B cell (primary cell): ENCODE results near the gene ZNF716. TPM values are rescaled to one million over a fixed set of nuclear protein-coding genes. Genes with fewer than 3 reads are reported as not detected.

Source experiments
- ATAC-seq: fragments of 200-7000 bp; cut with Tn5 transposase; one replicate; pipeline ENCODE4 v1.10.0; 2021; ENCODE audit warnings: low read depth, mild to moderate bottlenecking, moderate number of reproducible peaks, moderate library complexity
- CTCF ChIA-PET: fragments of 350-600 bp; sonication (Branson Sonifier 250); formaldehyde crosslinking; loops from one replicate; lab custom pipeline; 2021; ENCODE audit warnings: antibody characterized with exemption, inconsistent platforms; lab: Charles Lee
- POLR2A ChIA-PET: fragments of 350-600 bp; sonication (Branson Sonifier 250); formaldehyde crosslinking; loops from one replicate; lab custom pipeline; 2021; ENCODE audit warnings: antibody characterized with exemption; lab: Charles Lee
- DNase-seq: peaks from one replicate; pipeline ENCODE4 v3.0.0; 2013
- H2AFZ ChIP-seq: 2 replicates; pipeline ENCODE4 v1.6.1; 2012; ENCODE audit warnings: mild to moderate bottlenecking, low read depth, low read length; ENCODE audit not compliant: insufficient read depth, poor library complexity, severe bottlenecking
- H3K27ac ChIP-seq, 2 donors: 1 replicate in 1 of 2; 2 replicates in 1 of 2; pipeline ENCODE4 v1.5.1; 2012 to 2013; ENCODE audit warnings: low read length in 2 of 2, mild to moderate bottlenecking in 2 of 2, moderate library complexity in 1 of 2
- H3K27me3 ChIP-seq, 4 experiments: fragments of 200-600 bp in 1 of 4; sonication (generic) in 1 of 4; replicated peaks in 1 of 4; 1 replicate in 2 of 4; 2 replicates in 2 of 4; pipeline versions ENCODE4 v1.6.1 to v1.7.0; 2013 to 2016; ENCODE audit warnings: low read length in 3 of 4, mild to moderate bottlenecking in 2 of 4, mixed read lengths in 1 of 4, moderate library complexity in 1 of 4; ENCODE audit not compliant: insufficient read depth in 4 of 4, control insufficient read depth in 3 of 4; ENCODE audit errors: control extremely low read depth in 1 of 4
- H3K36me3 ChIP-seq, 2 experiments: replicated peaks in 1 of 2; 1 replicate in 1 of 2; 2 replicates in 1 of 2; pipeline versions ENCODE4 v1.6.1 to v1.7.1; 2013; ENCODE audit warnings: low read length in 1 of 2; ENCODE audit not compliant: insufficient read depth in 2 of 2, control insufficient read depth in 1 of 2; ENCODE audit errors: control extremely low read depth in 1 of 2, extremely low read depth in 1 of 2
- H3K4me1 ChIP-seq, 2 donors: fragments of 200-600 bp in 1 of 2; sonication (generic) in 1 of 2; 1 replicate in 1 of 2; 2 replicates in 1 of 2; pipeline versions ENCODE4 v1.5.1 to v1.6.1; 2013 to 2017; ENCODE audit warnings: low read length in 2 of 2; ENCODE audit not compliant: control insufficient read depth in 2 of 2, insufficient read depth in 2 of 2
- H3K4me2 ChIP-seq: replicated peaks from 2 replicates; pipeline ENCODE3; 2012; ENCODE audit warnings: mild to moderate bottlenecking, low read depth, low read length; ENCODE audit not compliant: poor library complexity, severe bottlenecking
- H3K4me3 ChIP-seq, 5 experiments: fragments of 200-600 bp in 1 of 5; sonication (generic) in 1 of 5; 1 replicate in 3 of 5; 2 replicates in 2 of 5; pipeline versions ENCODE4 v1.5.1 to v1.7.0; 2011 to 2016; ENCODE audit warnings: low read length in 4 of 5, mild to moderate bottlenecking in 4 of 5, low read depth in 2 of 5, control low read depth in 1 of 5, moderate library complexity in 1 of 5; ENCODE audit not compliant: insufficient read depth in 1 of 5; ENCODE audit errors: control extremely low read depth in 1 of 5, extremely low read depth in 1 of 5
- H3K79me2 ChIP-seq: fragments of 200-600 bp; sonication (generic); one replicate; pipeline ENCODE4 v1.6.0; 2016; ENCODE audit warnings: low read length; ENCODE audit not compliant: control insufficient read depth, insufficient read depth
- H3K9ac ChIP-seq: fragments of 200-600 bp; sonication (generic); 2 replicates; pipeline ENCODE4 v1.6.1; 2017; ENCODE audit warnings: mild to moderate bottlenecking, low read length, moderate library complexity
- H3K9me3 ChIP-seq, 3 donors: one replicate each; pipeline versions ENCODE4 v1.6.1 to v1.7.1; 2013; ENCODE audit warnings: low read length in 2 of 3; ENCODE audit not compliant: control insufficient read depth in 2 of 3, insufficient read depth in 1 of 3; ENCODE audit errors: control extremely low read depth in 1 of 3
- H4K20me1 ChIP-seq: 2 replicates; pipeline ENCODE4 v1.6.0; 2012; ENCODE audit warnings: mild to moderate bottlenecking, low read length; ENCODE audit not compliant: insufficient read depth, control insufficient read depth, poor library complexity, severe bottlenecking
- H3K27ac Mint-ChIP-seq: one replicate; pipeline ENCODE4 v1.8.0; 2021; ENCODE audit warnings: mixed read lengths
- H3K27me3 Mint-ChIP-seq: one replicate; pipeline ENCODE4 v1.8.0; 2021; ENCODE audit warnings: mixed read lengths
- H3K4me1 Mint-ChIP-seq: one replicate; pipeline ENCODE4 v1.8.0; 2021; ENCODE audit warnings: mixed read lengths
- H3K4me3 Mint-ChIP-seq: one replicate; pipeline ENCODE4 v1.8.0; 2021; ENCODE audit warnings: mixed read lengths
- H3K9me3 Mint-ChIP-seq: one replicate; pipeline ENCODE4 v1.8.0; 2022; ENCODE audit warnings: mixed read lengths; ENCODE audit not compliant: insufficient read depth
- CTCF ChIP-seq: fragments of 200-600 bp; IDR thresholded peaks from one replicate; pipeline ENCODE4 v1.8.0; 2022; ENCODE audit warnings: antibody characterized with exemption, mild to moderate bottlenecking
- EZH2 ChIP-seq: IDR thresholded peaks from 2 replicates; pipeline ENCODE4 v1.6.1; 2012; ENCODE audit warnings: borderline replicate concordance, low read depth, mild to moderate bottlenecking, moderate library complexity, low read length; ENCODE audit not compliant: insufficient read depth, poor library complexity, severe bottlenecking
- WGBS: methylation state at CpG from one replicate; pipeline ENCODE4 v1.1.5; 2013; ENCODE audit warnings: missing lambda C conversion rate; ENCODE audit not compliant: insufficient coverage; 5-methylcytosine and 5-hydroxymethylcytosine counted together
- intact Hi-C: fragments of 100-400 bp; cut with micrococcal nuclease; formaldehyde crosslinking; loops from one replicate; pipeline ENCODE4 v1.10.0; 2022
- polyA plus RNA-seq: library from polyadenylated mRNA; depleted of rRNA; stranded (reverse); fragments of >200 nt; gene quantifications from 2 replicates; pipeline ENCODE4 v1.2.3, GENCODE V29; 2012
- total RNA-seq, 2 donors: library from RNA; stranded (reverse); fragments of 120-200 nt in 1 of 2; gene quantifications; 1 replicate in 1 of 2; 2 replicates in 1 of 2; pipeline versions ENCODE4 v1.2.3 to v1.2.4, GENCODE V29; 2013 to 2022

Gene ZNF716
- total and polyA plus RNA-seq, 2 donors (not counting 1 experiment from before 2014, with no cell fraction given) = not detected

- ChIA-PET POLR2A (no interaction called here), CTCF (no interaction called here)
- H3K9ac ChIP-seq = no peak overlapping the region
- intact Hi-C loops = no loop called here
- no peak overlapping the region for H3K4me2 ChIP-seq
- peaks cover 4% of the 10 kb centered on the region for H3K9me3 Mint-ChIP-seq
- no peak overlapping the region for H2AFZ ChIP-seq
- H3K27ac ChIP-seq = no peak overlapping the region
- H3K79me2 ChIP-seq = no peaks in the 10 kb centered on the region
- no peak for ATAC-seq
- no peaks in the 10 kb centered on the region for H3K27me3 Mint-ChIP-seq
- WGBS = 76% methylated on average over 7 of the region's 7 CpGs
- H3K4me3 ChIP-seq = no peak overlapping the region
- no peaks in the 10 kb centered on the region for H3K4me1 Mint-ChIP-seq
- H3K27me3 ChIP-seq = no peaks in the 10 kb centered on the region
- DNase-seq = no peak
- no peak overlapping the region for H3K27ac Mint-ChIP-seq
- no peaks in the 10 kb centered on the region for H4K20me1 ChIP-seq
- TF ChIP-seq EZH2 = no peak
- no peak for TF ChIP-seq CTCF
- no peak overlapping the region for H3K4me3 Mint-ChIP-seq
- H3K9me3 ChIP-seq = peaks cover 0 to 75% (median 0%) of the 10 kb centered on the region in 3 donors
- H3K4me1 ChIP-seq = no peaks in the 10 kb centered on the region
- H3K36me3 ChIP-seq = no peaks in the 10 kb centered on the region
Measured at GRCh38 chr7:57413529-57414398, 36.2 kb upstream of the ZNF716 start.

- Histone ChIP-seq H2AFZ (no peak overlapping the region), H3K4me1 (no peaks in the 10 kb centered on the region), H4K20me1 (no peaks in the 10 kb centered on the region), H3K4me3 (no peak overlapping the region), H3K4me2 (no peak overlapping the region), H3K27ac (no peak overlapping the region), H3K9me3 (peaks cover 0 to 72% (median 0%) of the 10 kb centered on the region in 3 donors), H3K27me3 (no peaks in the 10 kb centered on the region), H3K9ac (no peak overlapping the region), H3K79me2 (no peaks in the 10 kb centered on the region), H3K36me3 (no peaks in the 10 kb centered on the region)
- intact Hi-C loops = no loop called here
- DNase-seq (no peak), ATAC-seq (no peak)
- Mint-ChIP-seq H3K4me1 (no peaks in the 10 kb centered on the region), H3K27me3 (no peaks in the 10 kb centered on the region), H3K4me3 (no peak overlapping the region), H3K27ac (no peak overlapping the region), H3K9me3 (peaks cover 4% of the 10 kb centered on the region)
- 88% methylated on average over 6 of the region's 6 CpGs for WGBS
- POLR2A ChIA-PET = no interaction called here
- TF ChIP-seq CTCF (no peak), EZH2 (no peak)
- CTCF ChIA-PET = no interaction called here
Measured at GRCh38 chr7:57414415-57414814, 35.6 kb upstream of the ZNF716 start.
